ENCODE results near the gene RNF34.

The RNF34 gene

DNA sequence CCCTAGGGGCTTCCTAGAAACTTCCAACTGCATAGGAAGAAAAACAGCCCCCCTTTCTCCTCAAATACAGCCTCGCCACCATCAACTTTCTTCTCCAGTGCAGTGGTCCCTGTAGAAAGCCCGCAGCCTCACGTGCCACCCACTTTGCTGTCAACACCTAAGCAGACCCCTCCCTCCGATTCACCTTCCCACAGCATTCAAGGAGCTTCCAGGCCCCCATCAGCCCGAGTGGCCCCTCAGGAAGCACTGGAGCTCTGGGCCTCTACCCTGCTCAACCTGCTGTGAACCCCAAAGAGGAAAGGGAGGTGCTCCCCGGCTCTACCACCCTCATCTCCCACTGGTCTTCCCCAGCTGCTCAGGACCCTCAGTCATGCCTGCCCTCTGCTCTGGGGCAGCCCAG lies 55.0 kb downstream of the RNF34 start:
- peaks cover 59% of the 10 kb centered on the region for H3K79me2 ChIP-seq
- H3K27me3 ChIP-seq (ENCODE audit: control insufficient read depth, insufficient read depth, low read length): no peaks in the 10 kb centered on the region
- H3K36me3 ChIP-seq (ENCODE audit: control insufficient read depth, insufficient read depth, low read length): no peaks in the 10 kb centered on the region
- H3K27ac ChIP-seq: no peak overlapping the region
- no peaks in the 10 kb centered on the region for H3K4me1 ChIP-seq
- no peak overlapping the region for H3K4me2 ChIP-seq (ENCODE audit: low read length)
- no peak overlapping the region for H2AFZ ChIP-seq
- H3K9me3 ChIP-seq (ENCODE audit: control insufficient read depth, low read length): no peaks in the 10 kb centered on the region
- no peak overlapping the region for H3K4me3 ChIP-seq (ENCODE audit: low read depth, low read length)
- TF ChIP-seq, protein P1, sequence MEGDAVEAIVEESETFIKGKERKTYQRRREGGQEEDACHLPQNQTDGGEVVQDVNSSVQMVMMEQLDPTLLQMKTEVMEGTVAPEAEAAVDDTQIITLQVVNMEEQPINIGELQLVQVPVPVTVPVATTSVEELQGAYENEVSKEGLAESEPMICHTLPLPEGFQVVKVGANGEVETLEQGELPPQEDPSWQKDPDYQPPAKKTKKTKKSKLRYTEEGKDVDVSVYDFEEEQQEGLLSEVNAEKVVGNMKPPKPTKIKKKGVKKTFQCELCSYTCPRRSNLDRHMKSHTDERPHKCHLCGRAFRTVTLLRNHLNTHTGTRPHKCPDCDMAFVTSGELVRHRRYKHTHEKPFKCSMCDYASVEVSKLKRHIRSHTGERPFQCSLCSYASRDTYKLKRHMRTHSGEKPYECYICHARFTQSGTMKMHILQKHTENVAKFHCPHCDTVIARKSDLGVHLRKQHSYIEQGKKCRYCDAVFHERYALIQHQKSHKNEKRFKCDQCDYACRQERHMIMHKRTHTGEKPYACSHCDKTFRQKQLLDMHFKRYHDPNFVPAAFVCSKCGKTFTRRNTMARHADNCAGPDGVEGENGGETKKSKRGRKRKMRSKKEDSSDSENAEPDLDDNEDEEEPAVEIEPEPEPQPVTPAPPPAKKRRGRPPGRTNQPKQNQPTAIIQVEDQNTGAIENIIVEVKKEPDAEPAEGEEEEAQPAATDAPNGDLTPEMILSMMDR (IDR thresholded peaks at IDR 0.05): no peak
- no peak overlapping the region for H3K9ac ChIP-seq

DNA sequence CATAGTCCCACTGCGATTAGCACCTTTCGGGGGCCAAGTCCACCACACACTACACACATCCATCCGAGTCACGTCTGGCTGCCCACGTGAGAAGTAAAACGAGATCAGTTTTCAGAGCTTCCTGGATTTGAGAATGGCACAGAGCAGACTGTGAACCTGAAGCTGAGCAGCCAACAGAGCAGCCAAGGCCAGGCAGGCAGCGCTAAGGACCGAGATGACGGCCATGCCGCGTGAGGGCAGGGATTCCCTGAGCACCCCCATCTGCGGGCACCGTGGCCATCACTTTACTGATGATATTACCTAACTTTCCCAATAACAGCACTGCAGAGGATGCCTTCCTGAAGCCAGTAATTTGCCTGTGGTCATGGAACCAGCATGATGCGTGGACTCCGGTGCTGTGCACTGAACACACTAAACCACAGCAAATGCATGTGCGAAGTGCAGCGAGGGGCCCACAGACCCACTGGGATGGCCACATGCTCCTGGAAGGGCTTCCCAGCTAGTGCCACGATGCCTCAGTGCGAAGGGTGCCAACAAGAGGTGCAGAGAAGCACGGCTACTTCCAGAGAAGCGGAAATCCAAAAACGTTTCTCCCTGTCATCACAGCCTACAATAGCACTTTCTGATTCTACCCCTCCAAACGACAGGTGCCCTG lies 56.0 kb downstream of the RNF34 start:
- no peaks in the 10 kb centered on the region for H3K27me3 ChIP-seq (ENCODE audit: control insufficient read depth, insufficient read depth, low read length)
- no peaks in the 10 kb centered on the region for H3K4me1 ChIP-seq
- H3K27ac ChIP-seq: no peak overlapping the region
- H3K4me2 ChIP-seq (ENCODE audit: low read length): no peak overlapping the region
- no peak overlapping the region for H2AFZ ChIP-seq
- no peak overlapping the region for H3K9ac ChIP-seq
- TF ChIP-seq, protein P1 (IDR thresholded peaks at IDR 0.05): no peak
- peaks cover 61% of the 10 kb centered on the region for H3K79me2 ChIP-seq
- no peaks in the 10 kb centered on the region for H3K9me3 ChIP-seq (ENCODE audit: control insufficient read depth, low read length)
- H3K4me3 ChIP-seq (ENCODE audit: low read depth, low read length): no peak overlapping the region
- H3K36me3 ChIP-seq (ENCODE audit: control insufficient read depth, insufficient read depth, low read length): no peaks in the 10 kb centered on the region

- no peak overlapping the region for H2AFZ ChIP-seq
- H3K36me3 ChIP-seq (ENCODE audit: control insufficient read depth, insufficient read depth, low read length): no peaks in the 10 kb centered on the region
- no peaks in the 10 kb centered on the region for H3K27me3 ChIP-seq (ENCODE audit: control insufficient read depth, insufficient read depth, low read length)
- H3K4me2 ChIP-seq (ENCODE audit: low read length): no peak overlapping the region
- H3K9me3 ChIP-seq (ENCODE audit: control insufficient read depth, low read length): no peaks in the 10 kb centered on the region
- H3K9ac ChIP-seq: no peak overlapping the region
- TF ChIP-seq, protein P1 (IDR thresholded peaks at IDR 0.05): no peak
- no peak overlapping the region for H3K27ac ChIP-seq
- H3K79me2 ChIP-seq: peaks cover 63% of the 10 kb centered on the region
- no peaks in the 10 kb centered on the region for H3K4me1 ChIP-seq
- H3K4me3 ChIP-seq (ENCODE audit: low read depth, low read length): no peak overlapping the region
Measured at GRCh38 chr12:121456551-121456950, 56.6 kb downstream of the RNF34 start.

GRCh38 chr12:121461048-121461447 lies 61.1 kb downstream of the RNF34 start:
- H3K27ac ChIP-seq: no peak overlapping the region
- no peaks in the 10 kb centered on the region for H3K4me1 ChIP-seq
- no peaks in the 10 kb centered on the region for H3K36me3 ChIP-seq (ENCODE audit: control insufficient read depth, insufficient read depth, low read length)
- no peaks in the 10 kb centered on the region for H3K27me3 ChIP-seq (ENCODE audit: control insufficient read depth, insufficient read depth, low read length)
- TF ChIP-seq, protein P1 (IDR thresholded peaks at IDR 0.05): no peak
- H3K4me3 ChIP-seq (ENCODE audit: low read depth, low read length): no peak overlapping the region
- H3K9me3 ChIP-seq (ENCODE audit: control insufficient read depth, low read length): no peaks in the 10 kb centered on the region
- H2AFZ ChIP-seq: no peak overlapping the region
- H3K79me2 ChIP-seq: peaks cover 60% of the 10 kb centered on the region
- no peak overlapping the region for H3K4me2 ChIP-seq (ENCODE audit: low read length)
- no peak overlapping the region for H3K9ac ChIP-seq

- peaks cover 34% of the 10 kb centered on the region for H3K79me2 ChIP-seq
- H3K27me3 ChIP-seq (ENCODE audit: control insufficient read depth, insufficient read depth, low read length): no peaks in the 10 kb centered on the region
- no peaks in the 10 kb centered on the region for H3K4me1 ChIP-seq
- no peaks in the 10 kb centered on the region for H3K9me3 ChIP-seq (ENCODE audit: control insufficient read depth, low read length)
- H3K4me2 ChIP-seq (ENCODE audit: low read length): no peak overlapping the region
- TF ChIP-seq, protein P1 (IDR thresholded peaks at IDR 0.05): no peak
- H3K27ac ChIP-seq: no peak overlapping the region
- no peak overlapping the region for H3K4me3 ChIP-seq (ENCODE audit: low read depth, low read length)
- H3K36me3 ChIP-seq (ENCODE audit: control insufficient read depth, insufficient read depth, low read length): no peaks in the 10 kb centered on the region
- H2AFZ ChIP-seq: no peak overlapping the region
- no peak overlapping the region for H3K9ac ChIP-seq
Measured at GRCh38 chr12:121464331-121464730, 64.4 kb downstream of the RNF34 start.

Measured in parathyroid adenoma (tissue), 2 donors.